ENCODE measurements around the gene FHL3. TPM values are rescaled to one million over a fixed set of nuclear protein-coding genes. Genes with fewer than 3 reads are reported as not detected.
A peak's percentile ranks its signal among the peaks of the same experiment; 100 is the strongest.

The FHL3 gene
- total RNA-seq, 2 experiments from 2014 or later, result 12.4 to 13.5 TPM

GRCh38 chr1:38009088-38009840, 4.0 kb upstream of the FHL3 start:
- Mint-ChIP-seq H3K36me3 (ENCODE audit: low read depth) (peaks cover 13% of the 10 kb centered on the region), H3K4me3 (peak overlapping the region; percentile 15), H3K27ac (peak overlapping the region; percentile 95), H3K27me3 (ENCODE audit: low read depth) (no peaks in the 10 kb centered on the region), H3K4me1 (ENCODE audit: low read depth) (peaks cover 53% of the 10 kb centered on the region), H3K9me3 (ENCODE audit: insufficient read depth) (no peaks in the 10 kb centered on the region)
- ChIA-PET CTCF (interaction anchor here (0.9 to 16.1 kb wide), 5 partner anchors 10 to 1183 kb away, joined by 3 to 215 read pairs (median 7); partner anchors contain the start of gene SF3A3), POLR2A (interaction anchor here (0.6 to 2.4 kb wide), 7 partner anchors 9 to 495 kb away, joined by 3 to 24 read pairs (median 3); partner anchors contain the start of genes MEAF6 and SF3A3)
- DNase-seq (peak; percentile 76), ATAC-seq (peak; percentile 57)

- peak overlapping the region; percentile 52 for H3K27ac Mint-ChIP-seq
- peak overlapping the region; percentile 63 for H3K4me3 Mint-ChIP-seq
- CTCF ChIA-PET, result no interaction called here
These were observed 904 bp upstream of the FHL3 start for GRCh38 chr1:38006008-38006828.

GRCh38 chr1:38004284-38005108, 818 bp downstream of the FHL3 start:
- H3K27ac Mint-ChIP-seq, result peak overlapping the region; percentile 74
- ChIA-PET CTCF (interaction anchor here (1.2 to 1.9 kb wide), 3 partner anchors 11 to 15 kb away, joined by 8 to 15 read pairs (median 11); partner anchors contain the start of gene SF3A3), POLR2A (interaction anchor here (1.7 kb wide), 1 partner anchor 10 kb away, joined by 11 read pairs; no protein-coding TSS in a partner anchor)
- peak; percentile 52 for DNase-seq
- H3K4me1 Mint-ChIP-seq (ENCODE audit: low read depth), result peaks cover 56% of the 10 kb centered on the region
- ATAC-seq, result peak; percentile 47
- H3K27me3 Mint-ChIP-seq (ENCODE audit: low read depth), result no peaks in the 10 kb centered on the region
- H3K36me3 Mint-ChIP-seq (ENCODE audit: low read depth), result peaks cover 5% of the 10 kb centered on the region
- H3K4me3 Mint-ChIP-seq, result peak overlapping the region; percentile 81
- H3K9me3 Mint-ChIP-seq (ENCODE audit: insufficient read depth), result no peaks in the 10 kb centered on the region

More at GRCh38 chr1:38006008-38006828, 904 bp upstream of the FHL3 start:
- no peak for ATAC-seq
- Mint-ChIP-seq H3K36me3 (ENCODE audit: low read depth) (peaks cover 5% of the 10 kb centered on the region), H3K4me1 (ENCODE audit: low read depth) (peaks cover 53% of the 10 kb centered on the region), H3K27me3 (ENCODE audit: low read depth) (no peaks in the 10 kb centered on the region), H3K9me3 (ENCODE audit: insufficient read depth) (no peaks in the 10 kb centered on the region)
- DNase-seq, result no peak
- POLR2A ChIA-PET, result no interaction called here

- Mint-ChIP-seq H3K27ac (peak overlapping the region; percentile 74), H3K4me3 (peak overlapping the region; percentile 81), H3K36me3 (ENCODE audit: low read depth) (peaks cover 7% of the 10 kb centered on the region), H3K27me3 (ENCODE audit: low read depth) (no peaks in the 10 kb centered on the region), H3K4me1 (ENCODE audit: low read depth) (peaks cover 54% of the 10 kb centered on the region), H3K9me3 (ENCODE audit: insufficient read depth) (no peaks in the 10 kb centered on the region)
- DNase-seq, result no peak
- CTCF ChIA-PET, result interaction anchor here (1.0 to 1.9 kb wide), 5 partner anchors 10 to 835 kb away, joined by 3 to 15 read pairs (median 8); partner anchors contain the start of gene SF3A3
- POLR2A ChIA-PET, result interaction anchor here (0.9 to 1.7 kb wide), 4 partner anchors 9 to 196 kb away, joined by 3 to 11 read pairs (median 4); partner anchors contain the start of genes C1orf122, SF3A3, UTP11 and YRDC
- peak; percentile 1 for ATAC-seq
These were observed 1.8 kb downstream of the FHL3 start for GRCh38 chr1:38003261-38004250.

GRCh38 chr1:38000529-38001455, 4.5 kb downstream of the FHL3 start:
- H3K27ac Mint-ChIP-seq, result peak overlapping the region; percentile 80
- ATAC-seq, result no peak
- H3K36me3 Mint-ChIP-seq (ENCODE audit: low read depth), result peaks cover 23% of the 10 kb centered on the region
- no peaks in the 10 kb centered on the region for H3K9me3 Mint-ChIP-seq (ENCODE audit: insufficient read depth)
- no peak overlapping the region for H3K4me3 Mint-ChIP-seq
- DNase-seq, result no peak
- POLR2A ChIA-PET, result interaction anchor here (1.0 to 2.3 kb wide), 4 partner anchors 8 to 309 kb away, joined by 3 to 9 read pairs (median 4); partner anchors contain the start of genes CDCA8 and SF3A3
- CTCF ChIA-PET, result interaction anchor here (1.2 to 3.5 kb wide), 7 partner anchors 9 to 27 kb away, joined by 3 to 15 read pairs (median 8); partner anchors contain the start of gene SF3A3
- no peaks in the 10 kb centered on the region for H3K27me3 Mint-ChIP-seq (ENCODE audit: low read depth)
- H3K4me1 Mint-ChIP-seq (ENCODE audit: low read depth), result peaks cover 66% of the 10 kb centered on the region

GRCh38 chr1:38000233-38000528, 5.1 kb downstream of the FHL3 start:
- Mint-ChIP-seq H3K36me3 (ENCODE audit: low read depth) (peaks cover 23% of the 10 kb centered on the region), H3K27ac (peak overlapping the region; percentile 80), H3K4me1 (ENCODE audit: low read depth) (peaks cover 67% of the 10 kb centered on the region), H3K4me3 (no peak overlapping the region), H3K9me3 (ENCODE audit: insufficient read depth) (no peaks in the 10 kb centered on the region), H3K27me3 (ENCODE audit: low read depth) (no peaks in the 10 kb centered on the region)
- ChIA-PET CTCF (interaction anchor here (1.4 to 3.5 kb wide), 4 partner anchors 9 to 11 kb away, joined by 3 to 15 read pairs (median 11); partner anchors contain the start of gene SF3A3), POLR2A (interaction anchor here (1.0 to 2.3 kb wide), 3 partner anchors 9 to 308 kb away, joined by 4 to 9 read pairs (median 4); partner anchors contain the start of gene CDCA8)
- ATAC-seq (no peak), DNase-seq (no peak)

GRCh38 chr1:37999430-38000232, 5.7 kb downstream of the FHL3 start:
- ChIA-PET POLR2A (interaction anchor here (1.0 to 2.3 kb wide), 2 partner anchors 9 to 12 kb away, joined by 4 to 9 read pairs; no protein-coding TSS in a partner anchor), CTCF (interaction anchor here (1.4 to 3.5 kb wide), 4 partner anchors 8 to 11 kb away, joined by 3 to 15 read pairs (median 11); partner anchors contain the start of gene SF3A3)
- ATAC-seq, result no peak
- Mint-ChIP-seq H3K27me3 (ENCODE audit: low read depth) (no peaks in the 10 kb centered on the region), H3K4me3 (peak overlapping the region; percentile 1), H3K36me3 (ENCODE audit: low read depth) (peaks cover 26% of the 10 kb centered on the region), H3K27ac (peak overlapping the region; percentile 80), H3K4me1 (ENCODE audit: low read depth) (peaks cover 72% of the 10 kb centered on the region), H3K9me3 (ENCODE audit: insufficient read depth) (no peaks in the 10 kb centered on the region)
- DNase-seq, result no peak

GRCh38 chr1:37998913-37999429, 6.3 kb downstream of the FHL3 start:
- Mint-ChIP-seq H3K27ac (peak overlapping the region; percentile 80), H3K36me3 (ENCODE audit: low read depth) (peaks cover 24% of the 10 kb centered on the region), H3K4me3 (peak overlapping the region; percentile 1), H3K9me3 (ENCODE audit: insufficient read depth) (no peaks in the 10 kb centered on the region), H3K4me1 (ENCODE audit: low read depth) (peaks cover 70% of the 10 kb centered on the region), H3K27me3 (ENCODE audit: low read depth) (no peaks in the 10 kb centered on the region)
- DNase-seq (no peak), ATAC-seq (no peak)
- POLR2A ChIA-PET, result interaction anchor here (2.3 kb wide), 1 partner anchor 10 kb away, joined by 9 read pairs; no protein-coding TSS in a partner anchor
- CTCF ChIA-PET, result interaction anchor here (3.1 to 3.5 kb wide), 2 partner anchors 8 to 12 kb away, joined by 14 to 15 read pairs; no protein-coding TSS in a partner anchor
